Umbilical cord (tissue), 2 donors: ENCODE results near the gene FARSA. TPM values are rescaled to one million over a fixed set of nuclear protein-coding genes. Genes with fewer than 3 reads are reported as not detected.
"Not testable (repeated sequence)": the region's sequence is repeated elsewhere in the genome, so short reads cannot be mapped to it uniquely, and the experiment has no call there.

Experiments
- DNase-seq: peaks from one replicate; pipeline ENCODE4 v3.0.0-alpha.2; 2015; ENCODE audit warnings: low spot score
- total RNA-seq: library from RNA; depleted of rRNA; stranded (reverse); fragments of >200 nt; gene quantifications from one replicate; pipeline ENCODE4 v1.2.3, GENCODE V29; 2014; ENCODE audit warnings: low replicate concordance; ENCODE audit not compliant: insufficient read depth

Gene FARSA
- total RNA-seq, 1 donor from 2014 or later: 40.0 TPM

GRCh38 chr19:12937927-12938778 is 4.6 kb upstream of the FARSA start, which contains the start of gene CALR:
Gene CALR (plus strand): TSS chr19:12938609. CDS start chr19:12938680, 71 bp downstream.
- peak; percentile 100 for DNase-seq

GRCh38 chr19:12937093-12937926 is 3.8 kb upstream of the FARSA start:
- no peak for DNase-seq

- no peak for DNase-seq
Measured at GRCh38 chr19:12936582-12936981, 3.1 kb upstream of the FARSA start.

- DNase-seq: no peak
Measured at GRCh38 chr19:12935071-12935470, 1.6 kb upstream of the FARSA start.

DNA sequence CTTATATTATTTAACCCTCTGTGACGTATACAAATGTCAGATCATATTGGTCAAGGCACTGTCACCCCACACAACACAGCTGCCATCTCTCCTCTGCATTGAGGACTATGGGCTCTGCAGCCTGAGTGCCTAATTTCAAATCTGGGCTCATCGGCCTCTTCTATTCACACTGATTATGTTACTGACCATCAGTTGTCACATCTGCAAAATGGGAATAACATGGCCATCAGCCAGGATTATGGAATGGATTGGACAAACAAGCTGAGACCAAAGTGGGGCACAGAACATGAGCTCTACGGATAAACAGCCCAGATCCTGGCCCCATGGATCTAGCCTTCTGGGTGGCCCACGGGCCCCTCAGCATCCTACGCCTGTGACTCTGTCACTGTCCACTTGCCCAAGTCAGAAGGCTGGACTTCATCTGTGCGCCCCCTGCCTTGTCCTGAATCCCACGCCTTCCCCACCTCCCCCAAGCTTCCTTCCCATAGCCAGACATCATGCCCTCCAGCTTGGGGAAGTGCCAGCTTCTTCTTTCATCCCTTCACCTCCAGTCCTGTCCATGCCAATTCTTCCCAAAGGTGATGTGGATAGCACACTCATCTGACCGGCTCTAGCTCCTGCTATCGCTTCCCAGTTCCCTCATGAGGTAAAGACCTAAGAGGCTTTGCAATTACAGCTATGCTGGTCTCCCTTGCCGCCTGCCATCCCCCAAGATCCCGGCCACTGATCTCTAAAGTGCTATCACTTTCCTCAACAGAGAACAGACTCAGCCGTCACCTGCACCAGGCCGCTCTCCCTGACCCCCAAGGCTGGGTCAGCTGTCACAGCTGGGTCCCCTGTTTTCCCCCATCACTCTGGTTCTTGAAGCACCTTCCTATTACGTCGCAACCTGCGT is 872 bp downstream of the FARSA start:
- no peak for DNase-seq

DNA sequence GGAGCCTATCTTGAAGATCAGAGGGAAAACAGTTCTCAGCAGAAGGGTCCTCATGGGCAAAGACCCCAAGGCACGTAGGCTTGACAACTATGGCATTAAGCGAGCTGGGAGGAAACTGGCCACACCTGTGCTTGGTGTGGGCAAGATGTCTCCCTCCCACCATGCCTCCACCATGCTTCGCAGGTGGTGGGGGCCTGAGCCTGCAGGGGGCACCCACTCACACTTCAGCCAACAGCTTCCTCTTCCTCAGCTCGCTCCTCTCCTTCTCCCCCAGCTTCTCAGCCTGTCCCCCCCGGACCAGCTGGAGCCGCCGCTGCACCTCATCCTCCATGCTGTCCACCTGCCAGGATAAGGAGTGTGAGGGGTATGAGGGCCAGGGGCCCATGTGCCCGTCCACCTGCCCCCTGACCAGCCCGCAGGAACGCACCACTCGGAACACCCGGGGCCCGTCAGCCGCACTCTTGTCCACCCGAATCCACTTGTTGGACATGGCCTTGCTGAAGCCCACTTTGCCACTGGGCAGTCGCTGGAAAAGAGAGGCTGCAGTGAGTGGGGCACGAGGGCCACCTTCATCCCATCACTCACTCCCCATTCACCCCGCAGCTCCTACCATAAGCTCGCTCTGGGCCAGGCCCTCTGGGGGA is 3.4 kb downstream of the FARSA start:
- DNase-seq: no peak

DNA sequence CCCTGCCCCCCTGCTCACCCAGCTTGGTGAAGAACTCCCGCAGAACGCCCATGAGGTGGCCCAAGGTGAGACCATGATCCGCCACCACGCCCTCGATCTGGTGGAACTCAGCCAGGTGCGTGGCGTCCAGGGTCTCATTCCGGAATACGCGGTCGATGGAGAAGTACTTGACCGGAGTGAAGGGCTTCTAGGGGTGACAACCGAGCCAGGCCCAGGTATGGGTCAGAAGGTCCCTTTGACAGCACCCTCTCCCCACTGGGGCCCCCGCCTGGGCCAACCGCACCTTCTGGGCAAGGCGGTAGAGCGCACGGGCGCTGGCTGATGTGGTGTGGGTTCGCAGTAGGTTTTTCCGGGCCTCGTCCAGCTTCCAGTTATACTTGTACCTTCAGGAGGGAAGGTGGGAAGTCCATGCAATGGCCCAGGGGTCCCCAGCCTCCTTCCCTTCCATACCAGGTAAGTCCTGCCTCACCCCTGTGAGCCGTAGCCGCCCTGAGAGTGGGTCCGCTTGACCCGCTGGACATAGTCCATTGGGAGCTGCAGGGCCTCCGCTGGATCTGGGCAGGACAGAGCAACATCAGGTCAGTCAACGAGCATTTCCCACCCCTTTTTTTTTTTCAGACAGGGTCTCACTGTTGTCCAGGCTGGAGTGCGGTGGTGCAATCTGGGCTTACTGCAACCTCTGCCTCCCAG is 8.7 kb downstream of the FARSA start:
- DNase-seq: no peak

DNA sequence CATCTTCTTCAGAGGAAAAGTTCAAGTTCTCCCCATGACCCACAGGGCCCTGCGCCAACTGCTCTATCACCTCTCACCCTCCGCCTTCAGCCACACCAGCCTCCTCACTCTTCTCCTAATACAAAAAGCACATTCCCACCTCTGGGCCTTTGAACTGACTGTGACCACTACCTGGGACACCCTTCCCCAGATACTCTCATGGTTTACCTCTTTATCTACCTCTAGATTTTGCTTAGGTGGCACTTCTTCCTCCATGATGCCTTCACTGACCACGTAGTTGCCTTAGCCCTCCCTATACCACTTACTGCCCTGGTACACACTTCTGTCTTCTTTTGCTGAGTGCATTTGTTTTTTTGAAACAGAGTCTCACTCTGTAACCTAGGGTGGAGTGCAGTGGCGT is 10.6 kb downstream of the FARSA start:
- no peak for DNase-seq

DNA sequence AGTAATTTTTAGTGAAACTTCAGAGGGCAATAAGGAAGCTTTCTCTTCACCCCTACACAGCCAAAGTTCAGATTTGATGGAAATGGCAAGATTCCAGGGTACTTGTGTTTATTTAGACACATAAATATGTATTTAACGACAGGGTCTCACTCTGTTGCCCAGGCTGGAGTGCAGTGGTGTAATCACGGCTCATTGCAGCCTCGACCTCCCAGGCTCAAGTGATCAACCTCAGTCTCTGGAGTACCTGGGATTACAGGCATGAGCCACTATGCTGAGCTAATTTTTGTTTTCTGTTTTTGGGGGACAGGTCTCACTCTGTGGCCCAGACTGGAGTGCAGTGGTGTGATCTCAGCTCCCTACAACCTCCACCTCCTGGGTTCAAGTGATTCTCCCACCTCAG is 12.5 kb downstream of the FARSA start:
- DNase-seq: no peak

GRCh38 chr19:12918253-12918652 is 15.3 kb downstream of the FARSA start:
- DNase-seq: no peak

DNA sequence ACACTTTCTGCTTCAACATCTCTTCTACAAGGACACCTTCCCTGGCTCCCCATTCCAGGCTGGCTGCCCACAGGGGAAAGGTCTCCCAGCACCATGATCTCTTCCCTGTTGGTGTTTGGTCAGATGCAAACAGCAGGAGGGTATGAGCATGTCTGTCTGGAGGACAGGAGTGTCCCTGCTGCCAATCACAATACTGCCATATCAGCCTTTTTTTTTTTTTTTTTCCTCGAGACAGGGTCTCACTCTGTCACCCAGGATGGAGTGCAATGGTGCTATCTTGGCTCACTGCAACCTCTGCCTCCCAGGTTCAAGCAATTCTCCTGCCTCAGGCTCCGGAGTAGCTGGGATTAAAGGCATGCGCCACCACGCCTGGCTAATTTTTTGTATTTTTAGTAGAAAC is 17.7 kb downstream of the FARSA start:
- DNase-seq: not testable (repeated sequence)

DNA sequence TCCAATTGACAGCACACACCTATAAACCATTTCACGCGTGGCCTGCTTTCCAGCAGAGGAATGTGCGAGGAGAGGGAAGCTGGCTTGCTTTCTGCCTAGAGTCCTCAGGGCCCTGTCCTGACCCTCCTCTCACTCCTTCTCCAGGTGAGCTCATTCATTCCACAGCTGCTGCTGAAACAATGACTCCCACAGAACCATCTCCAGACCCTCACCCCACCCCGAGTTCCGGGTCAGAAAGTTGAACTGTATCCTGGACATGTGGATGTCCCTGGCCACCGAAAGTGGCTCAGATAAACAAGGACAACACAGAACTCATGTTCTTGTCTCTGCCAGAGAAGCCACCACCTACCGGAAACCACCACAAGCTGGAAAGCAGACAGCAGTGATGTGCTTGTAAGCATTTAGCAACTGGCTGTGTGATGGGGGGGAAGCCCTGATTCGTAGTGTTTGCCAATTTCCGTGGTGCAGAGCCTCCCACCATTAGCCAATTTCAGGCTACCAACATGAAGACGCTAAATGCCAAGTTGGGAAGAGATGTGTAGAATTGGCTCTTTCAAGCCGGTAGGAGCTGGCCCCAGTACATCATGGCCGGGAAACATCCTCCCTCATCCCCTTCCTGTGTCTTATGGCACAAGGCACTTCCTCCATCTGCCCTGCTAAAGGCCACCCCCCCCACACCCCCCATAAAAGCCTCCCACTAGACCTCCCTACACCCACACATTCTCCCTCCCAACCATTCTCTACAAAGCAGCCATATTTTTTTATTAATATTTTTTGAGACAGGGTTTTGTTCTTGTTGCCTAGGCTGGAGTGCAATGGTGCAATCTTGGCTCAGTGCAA is 19.4 kb downstream of the FARSA start:
- DNase-seq: no peak

DNA sequence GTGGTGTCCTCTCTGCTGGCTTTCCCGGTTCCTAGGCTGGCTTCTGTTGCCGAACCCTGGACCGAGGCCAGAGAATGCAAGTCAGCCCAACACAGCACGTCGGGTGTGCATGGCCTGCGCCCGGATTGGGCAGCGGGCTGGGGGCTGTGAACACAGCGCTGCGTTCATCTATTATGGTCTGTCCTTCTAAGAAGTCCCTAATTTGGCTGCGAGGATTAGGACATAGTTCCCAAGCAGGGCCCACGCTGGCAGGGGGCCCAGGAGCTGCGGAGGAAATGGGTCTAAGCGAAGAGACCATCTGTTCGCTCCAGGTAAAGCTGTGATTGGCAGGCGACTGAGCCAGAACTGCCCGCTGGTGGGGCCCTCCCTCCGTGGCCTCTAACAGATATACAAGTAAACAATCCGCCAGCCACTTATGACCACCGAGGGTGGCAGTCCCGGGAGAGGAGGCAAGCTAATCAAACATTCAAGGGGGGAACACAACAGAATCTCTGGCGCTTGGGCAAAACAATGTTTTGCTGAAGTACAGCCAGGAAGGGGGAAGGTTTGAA is 20.4 kb downstream of the FARSA start:
- peak; percentile 87 for DNase-seq

DNA sequence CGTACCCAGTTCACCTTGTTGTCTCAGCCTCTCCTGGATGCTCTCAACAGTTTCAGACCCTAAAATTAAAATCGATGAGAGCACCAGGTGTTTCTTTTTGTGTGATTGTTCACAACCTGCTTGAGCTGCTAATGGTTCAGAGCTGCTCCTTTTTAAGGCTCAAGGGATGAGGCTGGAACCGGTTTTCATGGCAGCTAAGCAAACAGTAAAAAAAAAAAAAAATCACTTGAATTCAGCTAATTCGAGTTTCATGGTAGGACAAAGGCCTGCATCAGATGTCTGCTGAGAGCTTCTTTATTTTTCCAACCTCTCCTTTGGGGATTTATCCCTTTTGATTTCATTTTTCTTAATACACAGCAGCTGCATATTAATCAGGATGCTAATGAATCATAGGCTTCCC is 20.9 kb downstream of the FARSA start:
- no peak for DNase-seq

- DNase-seq: no peak
Measured at GRCh38 chr19:12907166-12907565, 26.3 kb downstream of the FARSA start.

DNA sequence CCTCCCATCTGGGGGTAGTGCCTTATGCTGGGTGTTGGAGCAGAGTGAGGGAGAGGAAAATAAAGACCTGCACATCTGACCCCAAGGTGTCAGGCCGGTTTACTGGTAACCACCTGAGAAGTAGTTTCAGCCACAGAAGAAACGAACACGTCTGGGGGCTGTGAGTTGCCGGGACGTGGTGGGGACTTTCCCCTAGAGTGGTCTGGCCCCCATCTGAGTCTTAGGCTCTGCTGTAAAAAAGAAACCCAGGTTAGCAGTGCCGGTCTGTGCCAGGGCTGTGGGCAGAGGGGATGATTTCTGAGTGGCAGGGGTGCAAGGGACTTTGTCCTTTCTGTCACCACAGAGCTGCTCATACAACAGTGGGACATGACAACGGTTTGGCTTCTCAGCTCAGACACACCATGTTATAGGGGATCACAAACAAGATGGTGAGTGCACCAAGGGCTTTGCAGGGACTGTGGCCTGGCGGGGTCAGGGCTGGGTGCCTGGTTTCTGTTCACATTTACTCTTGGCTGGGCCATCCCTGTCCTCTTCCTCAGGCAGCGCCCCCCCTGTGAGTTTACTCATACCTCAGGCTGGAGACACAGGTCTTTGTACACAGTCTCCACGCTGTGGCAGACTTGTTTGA is 33.5 kb downstream of the FARSA start:
- no peak for DNase-seq

DNA sequence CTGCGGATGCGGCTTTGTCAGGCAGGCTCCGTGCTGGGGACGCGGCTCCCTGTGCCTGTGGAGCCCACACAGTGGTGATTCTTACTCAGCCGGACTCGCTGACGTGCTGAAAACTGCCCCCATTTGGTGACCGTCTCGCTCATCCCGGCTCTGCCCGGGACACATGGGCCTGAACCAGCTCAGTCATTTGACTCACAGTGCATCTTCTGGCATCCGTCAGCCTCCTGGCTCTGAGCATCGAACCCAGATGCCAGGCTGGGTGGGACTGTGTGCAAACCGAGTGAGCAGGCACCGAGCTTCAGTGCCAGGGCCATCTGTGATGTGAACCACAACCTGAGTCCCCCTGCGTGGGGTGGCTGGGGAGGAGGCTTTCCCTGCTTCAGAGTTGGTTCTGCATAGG is 37.1 kb downstream of the FARSA start:
- DNase-seq: no peak

DNA sequence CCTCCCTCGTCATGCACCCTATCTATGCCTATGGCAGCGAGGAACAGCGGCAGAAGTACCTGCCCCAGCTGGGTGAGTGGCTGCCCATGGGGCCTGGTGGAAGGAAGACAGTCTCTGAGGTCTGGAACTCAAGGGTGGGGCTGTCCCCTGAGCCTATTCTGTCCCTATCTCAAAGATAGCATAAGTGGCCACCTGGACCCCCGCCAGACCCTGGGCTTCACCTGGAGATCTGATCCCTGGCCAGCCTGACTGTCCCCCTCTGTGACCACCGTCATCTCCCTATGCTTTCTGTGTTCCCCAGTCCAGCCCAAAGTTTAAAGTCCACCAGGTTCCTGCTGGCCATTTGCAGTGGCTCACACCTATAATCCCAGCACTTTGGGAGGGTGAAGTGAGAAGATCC is 39.9 kb downstream of the FARSA start:
- no peak for DNase-seq

DNA sequence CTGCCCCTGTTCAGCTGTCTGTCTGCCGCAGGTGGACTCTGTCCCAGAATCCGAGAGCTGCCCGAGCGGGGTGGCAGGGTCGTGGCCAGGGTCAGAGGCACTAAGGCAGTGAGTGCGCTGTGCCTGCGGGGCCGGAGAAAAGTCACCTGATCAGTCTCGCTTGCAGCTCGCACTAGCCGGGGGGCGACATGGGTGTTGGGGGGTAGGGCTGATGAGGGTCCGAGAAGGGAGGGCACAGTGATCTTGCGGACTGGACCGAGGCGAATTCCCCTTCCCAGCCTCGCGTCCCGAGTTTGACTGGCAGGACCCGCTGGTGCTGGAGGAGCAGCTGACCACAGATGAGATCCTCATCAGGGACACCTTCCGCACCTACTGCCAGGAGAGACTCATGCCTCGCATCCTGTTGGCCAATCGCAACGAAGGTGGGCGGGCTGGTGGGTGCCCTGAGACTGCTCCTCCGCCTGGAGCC is 41.9 kb downstream of the FARSA start:
- no peak for DNase-seq
